Tibial nerve (tissue), 4 donors: Measurements from ENCODE around the gene NT5C3B. TPM values are rescaled to one million over a fixed set of nuclear protein-coding genes. Genes with fewer than 3 reads are reported as not detected.
"Not testable (repeated sequence)": the region's sequence is repeated elsewhere in the genome, so short reads cannot be mapped to it uniquely, and the experiment has no call there.

ENCODE experiments used
- DNase-seq, 2 donors: peaks; one replicate each; pipeline ENCODE4 v3.0.0-alpha.2; 2019; ENCODE audit warnings: low spot score in 2 of 2
- H3K27ac ChIP-seq, 4 donors: fragments of 200-600 bp; sonication (generic) in 3 of 4; one replicate each; pipeline ENCODE4 v1.5.1; 2017 to 2019; ENCODE audit warnings: mild to moderate bottlenecking in 1 of 4
- H3K27me3 ChIP-seq, 2 donors: fragments of 200-600 bp; sonication (generic) in 1 of 2; one replicate each; pipeline versions ENCODE4 v1.5.1 to v1.6.0; 2017 to 2019
- H3K36me3 ChIP-seq, 3 donors: fragments of 200-600 bp; sonication (generic); one replicate each; pipeline ENCODE4 v1.5.1; 2018 to 2019
- H3K4me1 ChIP-seq, 4 donors: fragments of 200-600 bp; sonication (generic) in 3 of 4; one replicate each; pipeline ENCODE4 v1.5.1; 2017 to 2019
- H3K4me3 ChIP-seq, 4 donors: fragments of 200-600 bp; sonication (generic) in 3 of 4; one replicate each; pipeline ENCODE4 v1.5.1; 2017 to 2019; ENCODE audit warnings: mild to moderate bottlenecking in 1 of 4, moderate library complexity in 1 of 4
- H3K9me3 ChIP-seq, 4 donors: fragments of 200-600 bp; sonication (generic) in 3 of 4; one replicate each; pipeline ENCODE4 v1.5.1; 2017 to 2019
- CTCF ChIP-seq, 5 experiments: fragments of 200-600 bp in 3 of 5; fragments of 450-650 bp in 2 of 5; sonication (generic) in 3 of 5; IDR thresholded peaks; one replicate each; pipeline ENCODE4 v1.5.1; 2016 to 2019; ENCODE audit warnings: antibody characterized with exemption in 5 of 5, mild to moderate bottlenecking in 3 of 5, moderate library complexity in 2 of 5
- EP300 ChIP-seq, 2 donors: sonication (generic); formaldehyde crosslinking; IDR thresholded peaks; one replicate each; pipeline ENCODE4 v1.6.1; 2017; ENCODE audit warnings: antibody characterized with exemption in 2 of 2, mild to moderate bottlenecking in 1 of 2
- POLR2A ChIP-seq, 2 donors: fragments of 450-650 bp; IDR thresholded peaks; one replicate each; pipeline ENCODE4 v1.6.1; 2017; ENCODE audit warnings: antibody characterized with exemption in 2 of 2, mild to moderate bottlenecking in 2 of 2, moderate library complexity in 2 of 2
- WGBS, 2 donors: methylation state at CpG; one replicate each; pipeline ENCODE4 v1.1.5; 2018; 5-methylcytosine and 5-hydroxymethylcytosine counted together
- total RNA-seq, 4 donors: library from RNA; depleted of rRNA; stranded (reverse); fragments of >200 nt; gene quantifications; one replicate each; pipeline ENCODE4 v1.1.0, GENCODE V29; 2016

NT5C3B gene
- total RNA-seq, 4 donors from 2014 or later: 31.0 to 77.1 (median 33.0) TPM

GRCh38 chr17:41863074-41863848, 27.2 kb upstream of the NT5C3B start:
- Histone ChIP-seq H3K9me3 (no peaks in the 10 kb centered on the region), H3K27ac (no peak overlapping the region), H3K27me3 (no peaks in the 10 kb centered on the region), H3K4me1 (peaks cover 0 to 48% (median 19%) of the 10 kb centered on the region in 4 donors), H3K4me3 (peak overlapping the region in 3 of 4 donors; percentile 3 to 89 (median 64)), H3K36me3 (peaks cover 0 to 18% (median 0%) of the 10 kb centered on the region in 3 donors)
- TF ChIP-seq EP300 (IDR thresholded peaks at IDR 0.05): no peak
- no peak for TF ChIP-seq POLR2A (IDR thresholded peaks at IDR 0.05)
- TF ChIP-seq CTCF (IDR thresholded peaks at IDR 0.05): no peak
- 52 to 54% methylated on average over 18 of the region's 18 CpGs for WGBS, 2 donors
- DNase-seq: no peak

GRCh38 chr17:41860254-41860931, 24.4 kb upstream of the NT5C3B start:
- no peak overlapping the region for H3K27ac ChIP-seq
- H3K4me1 ChIP-seq: peaks cover 0 to 46% (median 19%) of the 10 kb centered on the region in 4 donors
- TF ChIP-seq EP300 (IDR thresholded peaks at IDR 0.05): no peak
- TF ChIP-seq CTCF (IDR thresholded peaks at IDR 0.05): no peak
- no peak for TF ChIP-seq POLR2A (IDR thresholded peaks at IDR 0.05)
- H3K36me3 ChIP-seq: no peaks in the 10 kb centered on the region
- DNase-seq: no peak
- H3K9me3 ChIP-seq: no peaks in the 10 kb centered on the region
- H3K4me3 ChIP-seq: no peak overlapping the region
- no peaks in the 10 kb centered on the region for H3K27me3 ChIP-seq
- 64 to 77% methylated on average over 3 of the region's 3 CpGs for WGBS, 2 donors

- Histone ChIP-seq H3K36me3 (peaks cover 0 to 31% (median 0%) of the 10 kb centered on the region in 3 donors), H3K4me1 (peaks cover 0 to 31% (median 9%) of the 10 kb centered on the region in 4 donors)
- not testable (repeated sequence) for H3K4me3 ChIP-seq, DNase-seq, H3K27ac ChIP-seq, H3K27me3 ChIP-seq, H3K9me3 ChIP-seq
- 94 to 96% methylated on average over 14 of the region's 14 CpGs for WGBS, 2 donors
Measured at GRCh38 chr17:41851382-41851781, 15.3 kb upstream of the NT5C3B start.

- Histone ChIP-seq H3K9me3 (no peaks in the 10 kb centered on the region), H3K4me3 (no peak overlapping the region), H3K27me3 (no peaks in the 10 kb centered on the region), H3K4me1 (peaks cover 0 to 31% (median 9%) of the 10 kb centered on the region in 4 donors), H3K27ac (peak overlapping the region in 2 of 4 donors; percentile 40 to 41), H3K36me3 (peaks cover 0 to 24% (median 0%) of the 10 kb centered on the region in 3 donors)
- no peak for DNase-seq
- WGBS, 2 donors: 39 to 42% methylated on average over 4 of the region's 4 CpGs
- TF ChIP-seq POLR2A (IDR thresholded peaks at IDR 0.05) (no peak), EP300 (IDR thresholded peaks at IDR 0.05) (no peak), CTCF (IDR thresholded peaks at IDR 0.05) (no peak)
Measured at GRCh38 chr17:41849251-41849990, 13.4 kb upstream of the NT5C3B start.

GRCh38 chr17:41848788-41849187, 12.8 kb upstream of the NT5C3B start:
- H3K9me3 ChIP-seq: no peaks in the 10 kb centered on the region
- no peaks in the 10 kb centered on the region for H3K27me3 ChIP-seq
- TF ChIP-seq POLR2A (IDR thresholded peaks at IDR 0.05) (no peak), EP300 (IDR thresholded peaks at IDR 0.05) (no peak), CTCF (IDR thresholded peaks at IDR 0.05) (no peak)
- H3K4me3 ChIP-seq: no peak overlapping the region
- H3K4me1 ChIP-seq: peaks cover 0 to 31% (median 9%) of the 10 kb centered on the region in 4 donors
- DNase-seq: no peak
- H3K27ac ChIP-seq: peak overlapping the region in 2 of 4 donors; percentile 40 to 41
- WGBS, 2 donors: 27 to 36% methylated on average over 4 of the region's 4 CpGs
- peaks cover 0 to 17% (median 0%) of the 10 kb centered on the region in 3 donors for H3K36me3 ChIP-seq
